ENCODE data around the gene SDHD.

Gene SDHD

GRCh38 chr11:112113539-112114457 is 27.1 kb downstream of the SDHD start:
- TF ChIP-seq ISL1 (CRISPR knock-in tag; IDR thresholded peaks at IDR 0.05) (no peak), TSHZ2 (CRISPR knock-in tag; IDR thresholded peaks at IDR 0.05) (no peak), ZFP30 (CRISPR knock-in tag; IDR thresholded peaks at IDR 0.05) (no peak), ARNTL (CRISPR knock-in tag; IDR thresholded peaks at IDR 0.05; ENCODE audit: borderline replicate concordance, low read depth) (no peak), POU6F1 (CRISPR knock-in tag; IDR thresholded peaks at IDR 0.05; ENCODE audit: borderline replicate concordance, low read depth) (no peak), ZFP3 (CRISPR knock-in tag; IDR thresholded peaks at IDR 0.05) (no peak), ZNF565 (CRISPR knock-in tag; conservative IDR thresholded peaks at IDR 0.05; ENCODE audit: low read depth) (no peak), BACH2 (CRISPR knock-in tag; IDR thresholded peaks at IDR 0.05; ENCODE audit: borderline replicate concordance) (no peak), ZNF70 (CRISPR knock-in tag; IDR thresholded peaks at IDR 0.05) (no peak), RARB (CRISPR knock-in tag; IDR thresholded peaks at IDR 0.05) (no peak), ZNF8 (CRISPR knock-in tag; IDR thresholded peaks at IDR 0.05) (no peak), ZC3H10 (CRISPR knock-in tag; IDR thresholded peaks at IDR 0.05) (no peak), GLIS3 (CRISPR knock-in tag; IDR thresholded peaks at IDR 0.05) (no peak), TCF4 (CRISPR knock-in tag; IDR thresholded peaks at IDR 0.05; ENCODE audit: borderline replicate concordance) (no peak), OSR1 (CRISPR knock-in tag; IDR thresholded peaks at IDR 0.05) (no peak)
- peak; percentile 90 for ATAC-seq

GRCh38 chr11:112114460-112114859 is 27.8 kb downstream of the SDHD start:
- TF ChIP-seq CREB5 (CRISPR knock-in tag; IDR thresholded peaks at IDR 0.05; ENCODE audit: low read depth): no peak
- ATAC-seq: no peak

- TF ChIP-seq ZNF8 (CRISPR knock-in tag; IDR thresholded peaks at IDR 0.05): no peak
- TF ChIP-seq RARB (CRISPR knock-in tag; IDR thresholded peaks at IDR 0.05): no peak
- no peak for TF ChIP-seq ZNF70 (CRISPR knock-in tag; IDR thresholded peaks at IDR 0.05)
- no peak for TF ChIP-seq CREB5 (CRISPR knock-in tag; IDR thresholded peaks at IDR 0.05; ENCODE audit: low read depth)
- no peak for TF ChIP-seq TOX (CRISPR knock-in tag; IDR thresholded peaks at IDR 0.05; ENCODE audit: borderline replicate concordance)
- ATAC-seq: no peak
Observed at GRCh38 chr11:112115386-112115785, 28.7 kb downstream of the SDHD start.

- no peak for ATAC-seq
- TF ChIP-seq SNAI2 (CRISPR knock-in tag; IDR thresholded peaks at IDR 0.05): no peak
- no peak for TF ChIP-seq ZNF565 (CRISPR knock-in tag; conservative IDR thresholded peaks at IDR 0.05; ENCODE audit: low read depth)
- TF ChIP-seq RARB (CRISPR knock-in tag; IDR thresholded peaks at IDR 0.05): no peak
- TF ChIP-seq PPARA (CRISPR knock-in tag; IDR thresholded peaks at IDR 0.05; ENCODE audit: borderline replicate concordance): no peak
- TF ChIP-seq TCF4 (CRISPR knock-in tag; IDR thresholded peaks at IDR 0.05; ENCODE audit: borderline replicate concordance): no peak
- no peak for TF ChIP-seq ZC3H10 (CRISPR knock-in tag; IDR thresholded peaks at IDR 0.05)
- no peak for TF ChIP-seq CSDC2 (CRISPR knock-in tag; IDR thresholded peaks at IDR 0.05)
- no peak for TF ChIP-seq GLIS3 (CRISPR knock-in tag; IDR thresholded peaks at IDR 0.05)
- TF ChIP-seq OSR1 (CRISPR knock-in tag; IDR thresholded peaks at IDR 0.05): no peak
- TF ChIP-seq CREB5 (CRISPR knock-in tag; IDR thresholded peaks at IDR 0.05; ENCODE audit: low read depth): no peak
- TF ChIP-seq TOX (CRISPR knock-in tag; IDR thresholded peaks at IDR 0.05; ENCODE audit: borderline replicate concordance): no peak
- TF ChIP-seq PATZ1 (CRISPR knock-in tag; IDR thresholded peaks at IDR 0.05; ENCODE audit: borderline replicate concordance): no peak
- no peak for TF ChIP-seq ZFP30 (CRISPR knock-in tag; IDR thresholded peaks at IDR 0.05)
- TF ChIP-seq POU6F1 (CRISPR knock-in tag; IDR thresholded peaks at IDR 0.05; ENCODE audit: borderline replicate concordance, low read depth): no peak
- TF ChIP-seq ZNF70 (CRISPR knock-in tag; IDR thresholded peaks at IDR 0.05): no peak
Observed at GRCh38 chr11:112118176-112118575, 31.5 kb downstream of the SDHD start.
